Neural progenitor cell (in vitro differentiated cells): Measurements from ENCODE around the gene PARP14.
"Not testable (repeated sequence)": the region's sequence is repeated elsewhere in the genome, so short reads cannot be mapped to it uniquely, and the experiment has no call there.

Experiments
- CTCF ChIP-seq: fragments of 200-600 bp; sonication (generic); IDR thresholded peaks from 2 replicates; pipeline ENCODE4 v1.5.1; 2017; ENCODE audit warnings: antibody characterized with exemption, mild to moderate bottlenecking
- EZH2 ChIP-seq: fragments of 200-600 bp; sonication (generic); IDR thresholded peaks from 2 replicates; pipeline ENCODE4 v1.6.1; 2017; ENCODE audit warnings: antibody characterized with exemption, mild to moderate bottlenecking, moderate library complexity

DNA sequence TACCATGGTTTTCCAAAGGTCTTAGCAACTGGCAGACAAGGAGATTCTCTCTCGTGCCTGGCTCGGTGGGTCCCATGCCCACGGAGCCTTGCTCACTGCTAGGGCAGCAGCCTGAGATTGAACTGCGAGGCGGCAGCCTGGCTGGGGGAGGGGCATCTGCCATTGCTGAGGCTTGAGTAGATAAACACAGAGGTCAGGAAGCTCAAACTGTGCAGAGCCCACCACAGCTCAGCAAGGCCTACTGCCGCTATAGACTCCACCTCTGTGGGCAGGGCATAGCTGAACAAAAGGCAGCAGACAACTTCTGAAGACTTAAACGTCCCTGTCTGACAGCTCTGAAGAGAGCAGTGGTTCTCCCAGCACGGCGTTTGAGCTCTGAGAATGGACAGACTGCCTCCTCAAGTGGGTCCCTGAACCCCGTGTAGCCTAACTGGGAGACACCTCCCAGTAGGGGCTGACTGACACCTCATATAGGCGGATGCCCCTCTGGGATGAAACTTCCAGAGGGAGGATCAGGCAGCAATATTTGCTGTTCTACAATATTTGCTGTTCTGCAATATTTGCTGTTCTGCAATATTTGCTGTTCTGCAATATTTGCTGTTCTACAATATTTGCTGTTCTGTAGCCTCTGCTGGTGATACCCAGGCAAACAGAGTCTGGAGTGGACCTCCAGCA lies 29.3 kb upstream of the PARP14 start:
- not testable (repeated sequence) for TF ChIP-seq CTCF, EZH2
